Heart right ventricle (tissue), 16 donors: Measurements from ENCODE around the gene POC1B. TPM values are rescaled to one million over a fixed set of nuclear protein-coding genes. Genes with fewer than 3 reads are reported as not detected.
"Not testable (repeated sequence)": the region's sequence is repeated elsewhere in the genome, so short reads cannot be mapped to it uniquely, and the experiment has no call there.

Experiments used
- ATAC-seq, 8 donors: fragments of 200-7000 bp; cut with Tn5 transposase; one replicate each; pipeline ENCODE4 v1.9.1; 2020; ENCODE audit warnings: mild to moderate bottlenecking in 8 of 8, moderate library complexity in 8 of 8, moderate number of reproducible peaks in 1 of 8
- DNase-seq, 2 donors: peaks; one replicate each; pipeline ENCODE4 v3.0.0-alpha.2; 2020
- H3K27ac ChIP-seq, 10 donors: fragments of 200-600 bp; sonication (generic) in 2 of 10; one replicate each; pipeline versions ENCODE4 v1.5.0 to v1.8.0; 2020 to 2022; ENCODE audit warnings: mild to moderate bottlenecking in 3 of 10
- H3K27me3 ChIP-seq, 7 donors: fragments of 200-600 bp; one replicate each; pipeline ENCODE4 v1.8.0; 2021 to 2022; ENCODE audit warnings: mild to moderate bottlenecking in 2 of 7
- H3K36me3 ChIP-seq, 9 donors: fragments of 200-600 bp; sonication (generic) in 1 of 9; one replicate each; pipeline versions ENCODE4 v1.5.0 to v1.8.0; 2020 to 2022; ENCODE audit warnings: mild to moderate bottlenecking in 2 of 9
- H3K4me1 ChIP-seq, 9 donors: fragments of 200-600 bp; sonication (generic) in 1 of 9; one replicate each; pipeline versions ENCODE4 v1.5.0 to v1.8.0; 2020 to 2022; ENCODE audit warnings: mild to moderate bottlenecking in 4 of 9
- H3K4me3 ChIP-seq, 10 donors: fragments of 200-600 bp; sonication (generic) in 2 of 10; one replicate each; pipeline versions ENCODE4 v1.5.0 to v1.8.0; 2020 to 2022; ENCODE audit warnings: mild to moderate bottlenecking in 7 of 10, moderate library complexity in 2 of 10
- H3K9me3 ChIP-seq, 11 donors: fragments of 200-600 bp in 10 of 11; sonication (generic) in 2 of 11; one replicate each; pipeline versions ENCODE4 v1.5.0 to v1.8.0; 2013 to 2022; ENCODE audit warnings: mild to moderate bottlenecking in 2 of 11, control low read depth in 1 of 11, moderate library complexity in 1 of 11
- CTCF ChIP-seq, 9 donors: fragments of 200-600 bp; sonication (generic) in 2 of 9; IDR thresholded peaks; one replicate each; pipeline versions ENCODE4 v1.5.0 to v1.8.0; 2021 to 2022; ENCODE audit warnings: antibody characterized with exemption in 9 of 9, mild to moderate bottlenecking in 5 of 9, moderate library complexity in 1 of 9
- WGBS, 2 donors: extraction: QIAGEN DNeasy Blood & Tissue Kit; methylation state at CpG; one replicate each; pipeline ENCODE4 v1.1.7; 2013; ENCODE audit warnings: inconsistent platforms in 1 of 2; 5-methylcytosine and 5-hydroxymethylcytosine counted together
- intact Hi-C, 10 donors: fragments of 100-400 bp; cut with DNase I; formaldehyde crosslinking; loops; one replicate each; pipeline versions ENCODE4 v1.11.1 to v1.14.2; 2022
- polyA plus RNA-seq, 2 donors: library from polyadenylated mRNA; stranded (reverse); fragments of 200-250 nt; gene quantifications; one replicate each; pipeline ENCODE4 v1.2.3, GENCODE V29; 2013
- total RNA-seq, 10 donors: library from RNA; stranded (reverse); fragmentation: NEBNext Ultra II Directional in 3 of 10; extraction: Animal tissue kit (Norgen Biotek cat#: 25700) in 3 of 10; gene quantifications; one replicate each; pipeline versions ENCODE4 v1.2.1 to v1.2.4, GENCODE V29; 2021 to 2023
- donor health status: Arrhythmogenic right ventricular cardiomyopathy.
- donor health status: ischemic (EF 13 %, LVEDD 7.1; RV severe dilation, severe dysfunction).
- donor health status: healthy with polysubstance abuse.
- donor health status: DM: no; HTN: yes; CAD: no.
- donor health status: DM: no; HTN: no; CAD: no.
- donor health status: ischemic (EF 25% LVEDD 6.9; RV normal size, moderate dysfunction).
- donor health status: ischemic (EF 25% LVEDD 5.7; RV mildly dilated, moderate dysfunction).
- donor health status: healthy.
- donor health status: DM: yes; HTN: yes; CAD: no.
- donor health status: Ischemic cardiomyopathy.
- donor health status: ischemic (EF 35%, LVEDD 5.7; RV mildly dilated, moderate dysfunction).
- donor health status: nonischemic (EF 11% LVEDD 7.7; RV severe dilation, severe dysfunction).
- donor health status: DM: yes; HTN: yes; CAD: no.
- donor health status: PGD.
- donor health status: ischemic (EF 29% LVEDD 5.4; RV normal size, mild dysfunction).
- donor health status: nonischemic (EF 23%, LVEDD 6.1; RV moderate dilation, normal function).

POC1B gene
- total and polyA plus RNA-seq, 12 donors, result 4.8 to 10.4 (median 8.0) TPM

- Histone ChIP-seq H3K36me3 (peaks cover 0 to 6% (median 0%) of the 10 kb centered on the region in 9 donors), H3K27ac (peak overlapping the region in 9 of 10 donors; percentile 5 to 66 (median 41)), H3K4me1 (peaks cover 0 to 19% (median 11%) of the 10 kb centered on the region in 9 donors), H3K27me3 (no peaks in the 10 kb centered on the region), H3K9me3 (no peaks in the 10 kb centered on the region), H3K4me3 (peak overlapping the region in 6 of 10 donors; percentile 8 to 34 (median 20))
- intact Hi-C loops, result loop anchor here (1.0 to 5.0 kb wide), 9 partner anchors 410 to 445 kb away; no protein-coding TSS in a partner anchor
- WGBS, 2 donors, result 25 to 26% methylated on average over 6 of the region's 6 CpGs
- DNase-seq (no peak), ATAC-seq (peak; percentile 70 to 96 (median 91))
- TF ChIP-seq CTCF (IDR thresholded peaks at IDR 0.05), result peak; percentile 43 to 74 (median 60)
These were observed 63.9 kb downstream of the POC1B start for GRCh38 chr12:89461649-89462612.

GRCh38 chr12:89461190-89461589, 64.7 kb downstream of the POC1B start:
- no peak for DNase-seq
- Histone ChIP-seq H3K9me3 (no peaks in the 10 kb centered on the region), H3K4me1 (peaks cover 0 to 19% (median 11%) of the 10 kb centered on the region in 9 donors), H3K27ac (peak overlapping the region in 9 of 10 donors; percentile 5 to 66 (median 41)), H3K27me3 (no peaks in the 10 kb centered on the region), H3K4me3 (peak overlapping the region in 6 of 10 donors; percentile 8 to 34 (median 15)), H3K36me3 (peaks cover 0 to 6% (median 0%) of the 10 kb centered on the region in 9 donors)
- intact Hi-C loops, result loop anchor here (1.0 to 5.0 kb wide), 8 partner anchors 409 to 444 kb away; no protein-coding TSS in a partner anchor
- TF ChIP-seq CTCF (IDR thresholded peaks at IDR 0.05), result no peak
- 43 to 67% methylated on average over 4 of the region's 4 CpGs for WGBS, 2 donors
- peak in 7 of 8 donors; percentile 42 to 75 (median 59) for ATAC-seq

GRCh38 chr12:89459279-89459678, 66.6 kb downstream of the POC1B start:
- WGBS, 2 donors, result 54 to 56% methylated on average over 3 to 4 of the region's 4 CpGs
- H3K4me1 ChIP-seq, result peaks cover 0 to 23% (median 17%) of the 10 kb centered on the region in 9 donors
- not testable (repeated sequence) for H3K4me3 ChIP-seq, H3K27ac ChIP-seq, DNase-seq, H3K27me3 ChIP-seq, ATAC-seq, H3K36me3 ChIP-seq, H3K9me3 ChIP-seq
- intact Hi-C loops, result loop anchor here in 8 of 10 donors (2.0 to 10.0 kb wide), 7 partner anchors 64 to 408 kb away; partner anchors contain the start of gene DUSP6 (in 4 of the 8)
- peak in 5 of 9 donors; percentile 14 to 33 (median 25) for TF ChIP-seq CTCF (IDR thresholded peaks at IDR 0.05)

GRCh38 chr12:89456565-89456964, 69.3 kb downstream of the POC1B start:
- TF ChIP-seq CTCF (IDR thresholded peaks at IDR 0.05), result no peak
- DNase-seq (no peak), ATAC-seq (no peak)
- 86 to 89% methylated on average over 1 of the region's 1 CpG for WGBS, 2 donors
- no peaks in the 10 kb centered on the region for H3K36me3 ChIP-seq
- intact Hi-C loops, result loop anchor here in 7 of 10 donors (5.0 to 10.0 kb wide), 5 partner anchors 62 to 292 kb away; partner anchors contain the start of gene DUSP6 (in 4 of the 7)
- no peak overlapping the region for H3K4me3 ChIP-seq
- no peaks in the 10 kb centered on the region for H3K9me3 ChIP-seq
- H3K4me1 ChIP-seq, result peaks cover 0 to 47% (median 39%) of the 10 kb centered on the region in 9 donors
- H3K27me3 ChIP-seq, result no peaks in the 10 kb centered on the region
- no peak overlapping the region for H3K27ac ChIP-seq
